A172 (cell line): ENCODE measurements around the gene ANKRD16. TPM values are rescaled to one million over a fixed set of nuclear protein-coding genes. Genes with fewer than 3 reads are reported as not detected.
"Not testable (repeated sequence)": the region's sequence is repeated elsewhere in the genome, so short reads cannot be mapped to it uniquely, and the experiment has no call there.

ENCODE experiments used
- DNase-seq: peaks from one replicate; pipeline ENCODE4 v3.0.0-alpha.2; 2015; ENCODE audit warnings: low spot score
- total RNA-seq: library from RNA; depleted of rRNA; stranded (reverse); fragments of >200 nt; shearing (Covaris generic); gene quantifications from 2 replicates; pipeline ENCODE4 v1.2.3, GENCODE V29; 2014

Gene ANKRD16
- total RNA-seq, 1 experiment from 2014 or later, result 14.6 TPM

- no peak for DNase-seq
Measured at GRCh38 chr10:5835446-5836095, 54.1 kb downstream of the ANKRD16 start.

GRCh38 chr10:5833814-5834213, 55.9 kb downstream of the ANKRD16 start:
- DNase-seq, result no peak

- no peak for DNase-seq
Measured at GRCh38 chr10:5832946-5833345, 56.7 kb downstream of the ANKRD16 start.

- DNase-seq, result no peak
Measured at GRCh38 chr10:5831446-5831782, 58.3 kb downstream of the ANKRD16 start.

- no peak for DNase-seq
Measured at GRCh38 chr10:5830629-5831445, 58.9 kb downstream of the ANKRD16 start.

DNA sequence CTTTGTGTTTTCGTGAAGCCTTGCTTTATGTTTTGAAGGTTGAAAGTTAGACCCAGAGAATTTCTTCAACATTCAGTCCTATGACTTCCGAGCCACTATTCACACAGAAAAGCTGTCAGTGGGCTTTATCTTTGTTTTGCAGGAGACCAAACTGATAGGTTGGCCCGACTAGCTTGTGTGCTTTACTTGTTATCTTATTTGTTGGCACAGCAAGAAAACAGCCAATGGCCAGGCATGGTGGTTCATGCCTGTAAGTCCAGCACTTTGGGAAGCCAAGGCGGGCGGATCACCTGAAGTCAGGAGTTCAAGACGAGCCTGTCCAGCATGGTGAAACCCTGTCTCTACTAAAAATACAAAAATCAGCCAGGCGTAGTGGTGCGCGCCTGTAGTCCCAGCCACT, 60.4 kb downstream of the ANKRD16 start:
- DNase-seq, result no peak

GRCh38 chr10:5828725-5829124, 61.0 kb downstream of the ANKRD16 start:
- no peak for DNase-seq

GRCh38 chr10:5827841-5828240, 61.9 kb downstream of the ANKRD16 start:
- DNase-seq, result no peak

DNA sequence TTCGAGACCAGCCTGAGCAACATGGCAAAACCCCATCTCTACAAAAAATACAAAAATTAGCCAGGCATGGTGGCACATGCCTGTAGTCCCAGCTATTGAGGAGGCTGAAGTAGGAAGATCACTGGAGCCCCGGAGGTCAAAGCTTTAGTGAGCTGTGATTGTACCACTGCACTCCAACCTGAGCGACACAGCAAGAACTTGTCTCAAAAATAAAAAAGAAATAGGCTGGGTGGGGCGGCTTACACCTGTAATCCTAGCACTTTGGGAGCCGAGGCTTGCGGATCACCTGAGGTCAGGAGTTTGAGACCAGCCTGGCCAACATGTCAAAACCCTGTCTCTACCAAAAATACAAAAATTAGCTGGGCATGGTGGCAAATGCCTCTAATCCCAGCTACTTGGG, 63.2 kb downstream of the ANKRD16 start:
- not testable (repeated sequence) for DNase-seq

DNA sequence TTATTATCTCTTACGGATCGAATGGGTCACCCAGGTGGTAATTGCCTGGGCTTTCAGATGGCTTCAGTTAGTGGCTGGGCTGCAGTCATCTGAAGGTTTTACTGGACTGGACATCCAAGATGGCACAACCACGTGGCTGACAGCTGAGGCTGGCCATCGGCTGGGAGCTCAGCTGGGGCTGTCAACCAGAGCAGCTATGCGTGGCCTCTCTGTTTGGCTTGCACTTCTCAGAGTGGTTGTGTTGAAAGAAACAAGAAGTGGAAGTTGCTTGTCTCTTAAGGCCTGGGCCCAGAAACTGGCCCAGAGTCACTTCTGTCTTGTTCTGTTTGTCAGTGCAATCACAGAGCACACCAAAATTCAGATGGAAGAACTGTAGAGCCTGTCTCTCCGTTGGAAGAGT, 70.8 kb downstream of the ANKRD16 start:
- no peak for DNase-seq

- no peak for DNase-seq
Measured at GRCh38 chr10:5818048-5818331, 71.7 kb downstream of the ANKRD16 start.

GRCh38 chr10:5817322-5818047, 72.2 kb downstream of the ANKRD16 start:
- no peak for DNase-seq

GRCh38 chr10:5816170-5816569, 73.5 kb downstream of the ANKRD16 start:
- DNase-seq, result no peak

DNA sequence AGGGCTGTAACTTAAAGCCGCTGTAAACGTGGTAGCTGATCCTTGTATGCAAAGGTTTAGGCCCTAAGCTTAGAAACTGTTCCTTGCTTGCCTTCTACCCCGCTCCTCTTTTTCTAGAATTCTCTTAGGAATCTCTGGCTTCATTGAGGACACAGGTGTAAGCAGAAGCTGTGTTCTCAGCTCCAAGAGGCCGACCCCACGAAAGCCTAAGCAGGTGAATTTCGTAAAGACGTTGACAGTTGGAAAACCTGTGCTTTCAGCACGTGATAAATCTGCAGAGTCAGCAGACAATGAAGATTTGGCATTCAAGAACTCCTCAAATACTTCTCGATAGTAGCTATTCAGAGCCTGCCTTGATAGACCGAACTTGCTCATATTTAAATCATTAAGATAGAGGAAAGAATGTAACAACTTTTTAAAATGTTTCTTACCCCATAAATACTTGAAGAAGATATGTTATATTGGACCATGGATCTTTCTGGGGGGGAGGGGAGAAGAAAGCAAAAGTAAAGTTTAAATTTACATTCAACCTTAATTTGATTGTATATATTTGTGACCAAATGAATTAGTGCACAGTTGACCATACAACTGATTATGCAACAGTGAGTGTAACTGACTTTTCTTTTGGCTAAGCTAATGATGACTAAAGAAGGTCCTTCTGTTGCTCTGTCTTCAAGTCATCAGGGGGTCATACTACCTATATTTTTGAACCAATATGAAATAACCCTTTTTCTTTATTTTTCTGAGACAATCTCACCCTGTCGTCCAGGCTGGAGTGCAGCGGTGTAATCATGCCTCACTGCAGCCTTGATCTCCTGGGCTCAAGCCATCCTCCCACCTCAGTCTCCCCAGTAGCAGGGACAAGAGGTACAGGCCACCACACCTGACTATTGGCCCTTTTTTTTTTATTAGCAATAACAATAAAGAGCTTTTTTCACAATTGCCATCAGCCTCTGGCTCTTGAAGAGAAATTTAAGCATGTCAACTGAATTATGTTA, 75.3 kb downstream of the ANKRD16 start:
- DNase-seq, result no peak

GRCh38 chr10:5813341-5814109, 76.2 kb downstream of the ANKRD16 start, which contains the start of gene GDI2:
Gene GDI2 (minus strand): TSS chr10:5813434. CDS start chr10:5813258, 176 bp downstream.
- DNase-seq, result peak; percentile 95

GRCh38 chr10:5813091-5813340, 76.7 kb downstream of the ANKRD16 start:
- no peak for DNase-seq

- DNase-seq, result peak; percentile 16
Measured at GRCh38 chr10:5812283-5813090, 77.2 kb downstream of the ANKRD16 start.
